ENCODE results near the gene PJA2.
A peak's percentile ranks its signal among the peaks of the same experiment; 100 is the strongest.

PJA2 gene

DNA sequence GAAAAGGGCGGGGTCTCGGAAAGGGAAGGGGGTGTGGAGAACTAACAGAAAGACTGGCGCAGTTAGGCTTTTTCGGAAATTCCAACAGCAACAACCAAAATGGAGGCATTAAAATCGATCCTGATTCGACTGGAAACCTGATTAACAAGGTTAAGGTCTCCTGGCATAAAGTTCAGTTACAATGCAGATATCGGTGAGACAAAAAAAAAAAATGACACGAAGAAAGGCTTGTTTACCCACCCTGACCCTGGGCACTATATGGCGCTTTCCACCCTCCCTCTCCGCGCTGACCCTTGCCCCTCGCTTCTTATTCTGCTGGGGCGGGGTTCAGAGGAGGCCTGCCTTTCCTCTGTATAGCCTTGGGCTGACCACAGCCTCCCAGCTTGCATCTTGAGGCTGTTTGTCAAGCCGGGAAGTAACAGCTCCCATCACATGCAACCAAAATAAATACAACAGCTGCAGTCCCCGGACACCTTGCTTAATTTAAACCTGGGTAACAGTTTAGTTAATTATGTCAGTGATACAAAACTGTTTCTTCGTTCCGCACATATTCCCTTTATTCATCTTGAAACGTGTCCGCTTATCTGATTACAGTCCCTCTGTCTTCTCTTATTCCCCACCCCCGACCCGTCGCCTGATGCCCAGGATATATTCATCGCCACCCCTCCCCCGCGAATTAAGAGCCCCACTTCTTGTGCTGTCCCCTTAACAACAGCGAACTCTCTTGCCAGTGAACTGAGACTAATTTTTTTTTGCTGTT is 795 bp upstream of the PJA2 start:
- Histone ChIP-seq H3K27me3 (replicated peaks in 2 of 5; ENCODE audit: control insufficient read depth in 4 of 5, insufficient read depth in 5 of 5, low read length in 4 of 5) (no peaks in the 10 kb centered on the region), H3K4me3 (ENCODE audit: control insufficient read depth in 1 of 7, extremely low read depth in 1 of 7, insufficient read depth in 4 of 7, low read depth in 2 of 7, low read length in 6 of 7) (peak overlapping the region; percentile 50 to 97 (median 92)), H3K9me3 (ENCODE audit: control extremely low read depth in 1 of 5, control insufficient read depth in 4 of 5, insufficient read depth in 2 of 5, low read depth in 1 of 5, low read length in 4 of 5) (peaks cover 0 to 3% (median 0%) of the 10 kb centered on the region in 5 experiments), H3K36me3 (ENCODE audit: control insufficient read depth in 4 of 4, insufficient read depth in 4 of 4, low read length in 3 of 4) (no peaks in the 10 kb centered on the region), H3K4me1 (ENCODE audit: control extremely low read depth in 1 of 4, control insufficient read depth in 4 of 4, insufficient read depth in 4 of 4, low read length in 3 of 4) (peaks cover 18 to 53% (median 35%) of the 10 kb centered on the region in 4 experiments), H3K27ac (ENCODE audit: insufficient read depth in 1 of 2, low read depth in 1 of 2, low read length in 2 of 2, poor library complexity in 1 of 2, severe bottlenecking in 2 of 2) (peak overlapping the region; percentile 94 to 98)
- peak; percentile 25 to 73 (median 65) for DNase-seq
- under 1% methylated on average over 15 of the region's 26 CpGs for WGBS (ENCODE audit: insufficient coverage)
- POLR2A ChIA-PET = interaction anchor here (0.6 to 1.4 kb wide), 6 partner anchors 9 to 683 kb away, joined by 3 to 8 read pairs (median 3); no protein-coding TSS in a partner anchor
- CTCF ChIA-PET = no interaction called here

DNA sequence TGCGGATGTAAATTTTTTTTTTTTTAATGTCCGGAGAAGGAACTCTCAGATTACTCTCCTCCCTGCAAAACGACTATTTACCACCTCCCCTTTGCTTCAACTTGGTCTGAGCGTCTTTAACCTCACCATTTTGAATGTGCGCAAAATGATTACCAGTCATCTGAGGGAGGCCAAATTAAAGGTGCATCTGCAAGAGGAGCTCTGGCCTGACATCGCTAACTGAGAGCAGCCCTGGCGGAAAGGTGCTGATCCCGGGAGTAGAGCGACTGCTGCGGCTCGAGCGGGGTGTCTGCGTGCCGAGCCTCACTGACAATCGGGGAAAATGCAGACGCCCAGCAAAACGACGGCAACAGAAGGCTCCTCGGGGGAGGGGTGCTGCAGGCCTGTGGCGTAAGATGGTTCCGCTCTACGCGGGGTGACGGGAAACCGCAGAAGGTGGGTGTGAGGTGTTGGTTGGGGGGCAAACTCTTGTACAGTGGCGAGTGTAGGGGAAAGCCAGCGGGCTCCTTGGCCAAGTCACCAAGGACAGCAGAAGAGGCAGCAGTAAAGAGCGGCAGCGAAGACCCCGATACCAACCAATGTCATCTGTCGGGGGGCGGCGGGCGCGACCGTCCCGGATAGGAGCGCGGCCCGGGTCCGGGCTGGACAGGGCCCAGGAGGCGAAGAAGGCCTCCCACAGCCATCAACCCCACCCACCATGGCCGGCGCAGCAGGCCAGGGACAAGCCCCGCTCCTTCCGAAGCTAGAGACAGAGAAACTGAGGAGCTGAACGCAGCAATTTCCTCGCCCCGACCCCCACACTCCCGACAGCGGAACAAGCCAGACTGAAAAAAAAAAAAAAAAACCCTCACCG is 557 bp downstream of the PJA2 start:
- Histone ChIP-seq H3K9me3 (ENCODE audit: control extremely low read depth in 1 of 5, control insufficient read depth in 4 of 5, insufficient read depth in 2 of 5, low read depth in 1 of 5, low read length in 4 of 5) (peaks cover 0 to 7% (median 4%) of the 10 kb centered on the region in 5 experiments), H3K27ac (ENCODE audit: insufficient read depth in 1 of 2, low read depth in 1 of 2, low read length in 2 of 2, poor library complexity in 1 of 2, severe bottlenecking in 2 of 2) (peak overlapping the region; percentile 93 to 97), H3K36me3 (ENCODE audit: control insufficient read depth in 4 of 4, insufficient read depth in 4 of 4, low read length in 3 of 4) (peaks cover 0 to 7% (median 3%) of the 10 kb centered on the region in 4 experiments), H3K4me3 (ENCODE audit: control insufficient read depth in 1 of 7, extremely low read depth in 1 of 7, insufficient read depth in 4 of 7, low read depth in 2 of 7, low read length in 6 of 7) (peak overlapping the region; percentile 76 to 97 (median 95)), H3K27me3 (replicated peaks in 2 of 5; ENCODE audit: control insufficient read depth in 4 of 5, insufficient read depth in 5 of 5, low read length in 4 of 5) (no peaks in the 10 kb centered on the region), H3K4me1 (ENCODE audit: control extremely low read depth in 1 of 4, control insufficient read depth in 4 of 4, insufficient read depth in 4 of 4, low read length in 3 of 4) (peaks cover 18 to 53% (median 35%) of the 10 kb centered on the region in 4 experiments)
- CTCF ChIA-PET = interaction anchor here (1.0 kb wide), 1 partner anchor 728 kb away, joined by 3 read pairs; no protein-coding TSS in a partner anchor
- DNase-seq = peak; percentile 88 to 96 (median 96)
- POLR2A ChIA-PET = interaction anchor here (0.6 to 1.4 kb wide), 6 partner anchors 9 to 1027 kb away, joined by 3 to 8 read pairs (median 4); no protein-coding TSS in a partner anchor
- WGBS (ENCODE audit: insufficient coverage) = 0% methylated on average over 41 of the region's 52 CpGs

GRCh38 chr5:109407913-109408312 is 1.9 kb downstream of the PJA2 start:
- WGBS (ENCODE audit: insufficient coverage) = no CpG with 5 or more reads among the region's 2 CpGs

GRCh38 chr5:109406719-109407118 is 3.1 kb downstream of the PJA2 start:
- POLR2A ChIA-PET = no interaction called here
- CTCF ChIA-PET = interaction anchor here (1.3 kb wide), 1 partner anchor 12 kb away, joined by 3 read pairs; no protein-coding TSS in a partner anchor
- Histone ChIP-seq H3K27me3 (replicated peaks in 2 of 5; ENCODE audit: control insufficient read depth in 4 of 5, insufficient read depth in 5 of 5, low read length in 4 of 5) (no peaks in the 10 kb centered on the region), H3K4me1 (ENCODE audit: control extremely low read depth in 1 of 4, control insufficient read depth in 4 of 4, insufficient read depth in 4 of 4, low read length in 3 of 4) (peaks cover 12 to 37% (median 25%) of the 10 kb centered on the region in 4 experiments), H3K36me3 (ENCODE audit: control insufficient read depth in 4 of 4, insufficient read depth in 4 of 4, low read length in 3 of 4) (peaks cover 0 to 9% (median 7%) of the 10 kb centered on the region in 4 experiments), H3K27ac (ENCODE audit: insufficient read depth in 1 of 2, low read depth in 1 of 2, low read length in 2 of 2, poor library complexity in 1 of 2, severe bottlenecking in 2 of 2) (peak overlapping the region in 1 of 2 experiments; percentile 97), H3K4me3 (ENCODE audit: control insufficient read depth in 1 of 7, extremely low read depth in 1 of 7, insufficient read depth in 4 of 7, low read depth in 2 of 7, low read length in 6 of 7) (peak overlapping the region in 3 of 7 experiments; percentile 90 to 97 (median 96)), H3K9me3 (ENCODE audit: control extremely low read depth in 1 of 5, control insufficient read depth in 4 of 5, insufficient read depth in 2 of 5, low read depth in 1 of 5, low read length in 4 of 5) (peaks cover 0 to 8% (median 4%) of the 10 kb centered on the region in 5 experiments)
- DNase-seq = no peak
- WGBS (ENCODE audit: insufficient coverage) = no CpG with 5 or more reads among the region's 1 CpG

More at GRCh38 chr5:109407913-109408312, 1.9 kb downstream of the PJA2 start:
- Histone ChIP-seq H3K4me1 (ENCODE audit: control extremely low read depth in 1 of 4, control insufficient read depth in 4 of 4, insufficient read depth in 4 of 4, low read length in 3 of 4) (peaks cover 15 to 45% (median 31%) of the 10 kb centered on the region in 4 experiments), H3K4me3 (ENCODE audit: control insufficient read depth in 1 of 7, extremely low read depth in 1 of 7, insufficient read depth in 4 of 7, low read depth in 2 of 7, low read length in 6 of 7) (peak overlapping the region in 6 of 7 experiments; percentile 90 to 97 (median 96)), H3K27ac (ENCODE audit: insufficient read depth in 1 of 2, low read depth in 1 of 2, low read length in 2 of 2, poor library complexity in 1 of 2, severe bottlenecking in 2 of 2) (peak overlapping the region; percentile 93 to 97), H3K9me3 (ENCODE audit: control extremely low read depth in 1 of 5, control insufficient read depth in 4 of 5, insufficient read depth in 2 of 5, low read depth in 1 of 5, low read length in 4 of 5) (peaks cover 0 to 8% (median 4%) of the 10 kb centered on the region in 5 experiments), H3K36me3 (ENCODE audit: control insufficient read depth in 4 of 4, insufficient read depth in 4 of 4, low read length in 3 of 4) (peaks cover 0 to 9% (median 5%) of the 10 kb centered on the region in 4 experiments), H3K27me3 (replicated peaks in 2 of 5; ENCODE audit: control insufficient read depth in 4 of 5, insufficient read depth in 5 of 5, low read length in 4 of 5) (no peaks in the 10 kb centered on the region)
- POLR2A ChIA-PET = no interaction called here
- DNase-seq = peak in 2 of 3 donors; percentile 32 to 44
- CTCF ChIA-PET = interaction anchor here (1.3 kb wide), 1 partner anchor 13 kb away, joined by 3 read pairs; no protein-coding TSS in a partner anchor

DNA sequence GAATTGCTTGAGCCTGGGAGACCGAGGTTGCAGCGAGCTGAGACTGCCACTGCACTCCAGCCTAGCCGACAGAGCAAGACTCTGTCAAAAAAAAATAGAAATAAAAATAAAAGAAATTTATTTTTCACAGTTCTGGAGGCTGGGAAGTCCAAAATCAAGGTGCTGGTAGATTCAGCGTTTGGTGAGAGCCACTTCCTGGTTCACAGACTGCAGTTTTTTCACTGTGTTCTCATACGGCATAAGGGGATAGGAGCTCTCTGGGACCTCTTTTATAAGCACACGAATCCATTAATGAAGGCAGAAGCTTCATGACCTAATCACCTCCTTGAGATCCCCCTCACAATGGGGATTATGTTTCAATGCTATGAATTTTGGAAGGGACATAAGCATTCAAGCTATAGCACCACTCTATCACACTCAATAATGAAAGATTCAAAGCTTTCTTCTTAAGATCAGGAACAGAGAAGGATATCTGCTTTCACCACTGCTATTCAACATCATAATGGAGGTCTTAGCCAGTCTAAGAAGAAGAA is 5.3 kb downstream of the PJA2 start:
- DNase-seq = no peak
- H3K4me3 ChIP-seq (ENCODE audit: control insufficient read depth in 1 of 7, extremely low read depth in 1 of 7, insufficient read depth in 4 of 7, low read depth in 2 of 7, low read length in 6 of 7) = no peak overlapping the region
- no peaks in the 10 kb centered on the region for H3K27me3 ChIP-seq (replicated peaks in 2 of 5; ENCODE audit: control insufficient read depth in 4 of 5, insufficient read depth in 5 of 5, low read length in 4 of 5)
- no peak overlapping the region for H3K27ac ChIP-seq (ENCODE audit: insufficient read depth in 1 of 2, low read depth in 1 of 2, low read length in 2 of 2, poor library complexity in 1 of 2, severe bottlenecking in 2 of 2)
- ChIA-PET POLR2A (no interaction called here), CTCF (no interaction called here)
- H3K36me3 ChIP-seq (ENCODE audit: control insufficient read depth in 4 of 4, insufficient read depth in 4 of 4, low read length in 3 of 4) = peaks cover 0 to 14% (median 8%) of the 10 kb centered on the region in 4 experiments
- peaks cover 4 to 25% (median 17%) of the 10 kb centered on the region in 4 experiments for H3K4me1 ChIP-seq (ENCODE audit: control extremely low read depth in 1 of 4, control insufficient read depth in 4 of 4, insufficient read depth in 4 of 4, low read length in 3 of 4)
- WGBS (ENCODE audit: insufficient coverage) = 94% methylated on average over 2 of the region's 6 CpGs
- peaks cover 0 to 8% (median 4%) of the 10 kb centered on the region in 5 experiments for H3K9me3 ChIP-seq (ENCODE audit: control extremely low read depth in 1 of 5, control insufficient read depth in 4 of 5, insufficient read depth in 2 of 5, low read depth in 1 of 5, low read length in 4 of 5)

DNA sequence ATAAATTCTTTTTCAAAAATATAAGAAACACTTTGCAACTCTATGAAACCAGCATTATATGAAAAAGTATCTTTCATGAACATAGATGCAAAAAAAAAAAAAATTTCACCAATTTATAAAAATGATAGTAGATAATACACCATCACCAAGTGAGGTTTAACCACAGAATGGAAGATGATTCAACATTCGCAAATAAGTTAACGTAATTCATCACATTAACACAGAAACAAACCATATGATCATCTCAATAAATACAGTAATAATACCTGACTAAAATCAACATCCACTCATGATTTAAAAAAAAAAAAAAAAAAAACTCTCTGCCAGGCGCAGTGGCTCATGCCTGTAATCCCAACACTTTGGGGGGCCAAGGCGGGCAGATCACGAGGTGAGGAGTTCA is 6.3 kb downstream of the PJA2 start:
- Histone ChIP-seq H3K9me3 (ENCODE audit: control extremely low read depth in 1 of 5, control insufficient read depth in 4 of 5, insufficient read depth in 2 of 5, low read depth in 1 of 5, low read length in 4 of 5) (peaks cover 0 to 8% (median 4%) of the 10 kb centered on the region in 5 experiments), H3K27ac (ENCODE audit: insufficient read depth in 1 of 2, low read depth in 1 of 2, low read length in 2 of 2, poor library complexity in 1 of 2, severe bottlenecking in 2 of 2) (no peak overlapping the region), H3K4me1 (ENCODE audit: control extremely low read depth in 1 of 4, control insufficient read depth in 4 of 4, insufficient read depth in 4 of 4, low read length in 3 of 4) (peaks cover 4 to 25% (median 17%) of the 10 kb centered on the region in 4 experiments), H3K36me3 (ENCODE audit: control insufficient read depth in 4 of 4, insufficient read depth in 4 of 4, low read length in 3 of 4) (peaks cover 0 to 14% (median 9%) of the 10 kb centered on the region in 4 experiments), H3K4me3 (ENCODE audit: control insufficient read depth in 1 of 7, extremely low read depth in 1 of 7, insufficient read depth in 4 of 7, low read depth in 2 of 7, low read length in 6 of 7) (no peak overlapping the region), H3K27me3 (replicated peaks in 2 of 5; ENCODE audit: control insufficient read depth in 4 of 5, insufficient read depth in 5 of 5, low read length in 4 of 5) (no peaks in the 10 kb centered on the region)
- ChIA-PET CTCF (no interaction called here), POLR2A (no interaction called here)
- no peak for DNase-seq
- WGBS (ENCODE audit: insufficient coverage) = 100% methylated on average over 3 of the region's 5 CpGs
